Ascending aorta (tissue), 2 donors: ENCODE measurements around the gene ABLIM2. TPM values are rescaled to one million over a fixed set of nuclear protein-coding genes. Genes with fewer than 3 reads are reported as not detected.

ENCODE experiments used
- DNase-seq, 2 donors: peaks; one replicate each; pipeline ENCODE4 v3.0.0-alpha.2; 2019; ENCODE audit warnings: low spot score in 2 of 2
- H3K27ac ChIP-seq, 2 donors: fragments of 200-600 bp; sonication (generic); one replicate each; pipeline ENCODE4 v1.5.1; 2016 to 2017; ENCODE audit warnings: mild to moderate bottlenecking in 1 of 2
- H3K27me3 ChIP-seq: fragments of 200-600 bp; sonication (generic); one replicate; pipeline ENCODE4 v1.5.1; 2017
- H3K36me3 ChIP-seq, 2 donors: fragments of 200-600 bp; sonication (generic); one replicate each; pipeline ENCODE4 v1.5.1; 2016
- H3K4me1 ChIP-seq, 2 donors: fragments of 200-600 bp; sonication (generic); one replicate each; pipeline ENCODE4 v1.5.1; 2016 to 2017; ENCODE audit warnings: mild to moderate bottlenecking in 1 of 2
- H3K4me3 ChIP-seq, 2 donors: fragments of 200-600 bp; sonication (generic); one replicate each; pipeline ENCODE4 v1.5.1; 2016 to 2017; ENCODE audit warnings: mild to moderate bottlenecking in 1 of 2
- H3K9me3 ChIP-seq, 2 donors: fragments of 200-600 bp; sonication (generic); one replicate each; pipeline ENCODE4 v1.5.1; 2016
- intact Hi-C: fragments of 100-400 bp; cut with DNase I; formaldehyde crosslinking; loops from one replicate; pipeline ENCODE4 v1.15.1; 2023
- total RNA-seq: library from RNA; depleted of rRNA; stranded (reverse); fragments of >200 nt; gene quantifications from one replicate; pipeline ENCODE4 v1.1.0, GENCODE V29; 2016
- TF ChIP-seq, protein P1 (sequence below), 3 experiments: fragments of 200-600 bp in 2 of 3; fragments of 450-650 bp in 1 of 3; sonication (generic) in 2 of 3; IDR thresholded peaks; one replicate each; pipeline ENCODE4 v1.5.1; 2016 to 2019; ENCODE audit warnings: antibody characterized with exemption in 3 of 3, mild to moderate bottlenecking in 1 of 3, moderate library complexity in 1 of 3

ABLIM2 gene
- total RNA-seq, 1 donor from 2014 or later: 30.8 TPM

DNA sequence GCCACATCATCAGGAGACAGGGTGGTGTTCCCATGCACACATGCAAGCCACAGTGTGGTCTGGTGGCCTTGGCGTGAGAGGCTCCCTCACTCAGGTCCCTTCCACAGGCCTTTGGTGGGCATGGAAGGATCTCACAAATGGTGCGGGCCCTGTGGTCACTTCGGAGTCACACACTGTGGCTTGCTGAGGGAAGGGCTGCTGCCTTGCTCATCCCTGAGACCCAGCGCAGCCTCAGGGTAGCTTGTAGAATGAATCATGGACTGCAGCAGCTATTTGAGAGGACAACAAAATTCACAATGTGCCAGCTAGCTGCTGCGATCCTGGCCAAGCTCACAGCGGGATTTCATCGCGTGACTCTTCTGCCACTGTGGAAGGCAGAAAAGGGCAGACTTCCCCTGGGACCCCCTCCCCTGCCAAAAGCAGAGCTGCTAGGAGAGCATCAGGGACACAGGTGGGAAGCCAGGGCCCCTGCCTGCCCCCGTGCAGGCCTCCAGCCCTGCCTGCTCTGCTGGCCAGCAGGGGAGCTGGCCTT is 106.4 kb downstream of the ABLIM2 start:
- no peak for DNase-seq
- Histone ChIP-seq H3K4me1 (peaks cover 0 to 7% of the 10 kb centered on the region in 2 donors), H3K9me3 (peaks cover 0 to 7% of the 10 kb centered on the region in 2 donors), H3K27me3 (no peaks in the 10 kb centered on the region), H3K36me3 (peaks cover 2 to 18% of the 10 kb centered on the region in 2 donors), H3K27ac (no peak overlapping the region), H3K4me3 (no peak overlapping the region)
- intact Hi-C loops: no loop called here
- TF ChIP-seq, protein P1, sequence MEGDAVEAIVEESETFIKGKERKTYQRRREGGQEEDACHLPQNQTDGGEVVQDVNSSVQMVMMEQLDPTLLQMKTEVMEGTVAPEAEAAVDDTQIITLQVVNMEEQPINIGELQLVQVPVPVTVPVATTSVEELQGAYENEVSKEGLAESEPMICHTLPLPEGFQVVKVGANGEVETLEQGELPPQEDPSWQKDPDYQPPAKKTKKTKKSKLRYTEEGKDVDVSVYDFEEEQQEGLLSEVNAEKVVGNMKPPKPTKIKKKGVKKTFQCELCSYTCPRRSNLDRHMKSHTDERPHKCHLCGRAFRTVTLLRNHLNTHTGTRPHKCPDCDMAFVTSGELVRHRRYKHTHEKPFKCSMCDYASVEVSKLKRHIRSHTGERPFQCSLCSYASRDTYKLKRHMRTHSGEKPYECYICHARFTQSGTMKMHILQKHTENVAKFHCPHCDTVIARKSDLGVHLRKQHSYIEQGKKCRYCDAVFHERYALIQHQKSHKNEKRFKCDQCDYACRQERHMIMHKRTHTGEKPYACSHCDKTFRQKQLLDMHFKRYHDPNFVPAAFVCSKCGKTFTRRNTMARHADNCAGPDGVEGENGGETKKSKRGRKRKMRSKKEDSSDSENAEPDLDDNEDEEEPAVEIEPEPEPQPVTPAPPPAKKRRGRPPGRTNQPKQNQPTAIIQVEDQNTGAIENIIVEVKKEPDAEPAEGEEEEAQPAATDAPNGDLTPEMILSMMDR (IDR thresholded peaks at IDR 0.05): no peak

DNA sequence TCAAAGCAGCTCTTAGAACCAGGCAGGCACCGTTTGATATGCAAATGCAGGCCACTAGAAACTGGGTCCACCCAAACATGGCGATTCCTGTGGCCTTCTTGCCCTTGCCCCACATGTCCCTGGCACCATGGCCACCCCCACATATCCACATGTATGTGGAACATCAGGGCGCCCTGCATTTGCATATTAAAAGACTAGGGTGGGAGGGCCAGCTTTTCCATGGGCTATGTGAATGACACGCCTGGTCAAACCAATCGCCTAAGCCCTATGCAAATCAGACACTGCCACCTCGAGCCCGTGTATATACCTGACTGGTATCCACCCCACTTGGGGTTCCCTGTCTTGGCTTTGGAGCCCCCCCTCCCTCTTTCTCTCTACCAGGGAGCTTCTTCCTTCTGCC is 107.0 kb downstream of the ABLIM2 start:
- Histone ChIP-seq H3K4me1 (peaks cover 0 to 7% of the 10 kb centered on the region in 2 donors), H3K36me3 (peaks cover 2 to 18% of the 10 kb centered on the region in 2 donors), H3K4me3 (no peak overlapping the region), H3K27me3 (no peaks in the 10 kb centered on the region), H3K9me3 (peaks cover 0 to 7% of the 10 kb centered on the region in 2 donors), H3K27ac (no peak overlapping the region)
- TF ChIP-seq, protein P1 (IDR thresholded peaks at IDR 0.05): no peak
- intact Hi-C loops: no loop called here
- no peak for DNase-seq

DNA sequence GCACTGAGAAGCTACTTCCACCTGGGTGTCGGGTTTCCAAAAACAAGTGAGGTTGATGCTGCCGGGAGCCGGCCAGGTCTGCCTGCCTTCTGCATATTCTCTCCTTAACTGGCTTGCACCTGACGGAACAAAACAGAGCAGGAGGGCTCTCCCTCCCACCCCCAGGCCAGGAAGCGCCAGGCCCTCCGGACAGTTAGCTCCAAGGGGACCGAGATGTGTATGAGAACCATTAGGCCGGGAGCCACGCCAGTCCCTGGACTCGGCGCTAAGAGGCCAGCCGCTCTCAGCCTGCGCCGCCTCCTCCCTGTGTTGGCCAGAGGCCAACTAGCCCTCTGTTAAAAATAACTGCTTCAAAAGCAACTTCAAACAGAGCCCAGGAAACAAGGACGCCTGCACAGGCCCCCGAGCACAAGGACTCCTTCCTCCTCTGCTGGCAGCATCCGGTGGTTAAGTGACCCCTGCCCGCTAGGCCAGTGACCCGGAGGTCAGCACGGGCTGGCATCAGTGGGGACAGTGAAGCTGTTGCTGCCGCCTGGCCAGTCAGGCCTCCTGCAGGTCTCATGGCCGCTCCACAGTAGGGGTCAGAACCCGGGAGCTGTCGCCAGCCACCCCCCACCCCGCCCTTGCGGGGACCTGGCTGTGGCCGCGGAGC is 107.9 kb downstream of the ABLIM2 start:
- TF ChIP-seq, protein P1 (IDR thresholded peaks at IDR 0.05): no peak
- peak in 1 of 2 donors; percentile 74 for DNase-seq
- Histone ChIP-seq H3K27me3 (no peaks in the 10 kb centered on the region), H3K9me3 (peaks cover 0 to 7% of the 10 kb centered on the region in 2 donors), H3K36me3 (peaks cover 2 to 18% of the 10 kb centered on the region in 2 donors), H3K4me1 (peaks cover 0 to 7% of the 10 kb centered on the region in 2 donors), H3K27ac (peak overlapping the region in 1 of 2 donors; percentile 64), H3K4me3 (peak overlapping the region in 1 of 2 donors; percentile 44)
- intact Hi-C loops: no loop called here

DNA sequence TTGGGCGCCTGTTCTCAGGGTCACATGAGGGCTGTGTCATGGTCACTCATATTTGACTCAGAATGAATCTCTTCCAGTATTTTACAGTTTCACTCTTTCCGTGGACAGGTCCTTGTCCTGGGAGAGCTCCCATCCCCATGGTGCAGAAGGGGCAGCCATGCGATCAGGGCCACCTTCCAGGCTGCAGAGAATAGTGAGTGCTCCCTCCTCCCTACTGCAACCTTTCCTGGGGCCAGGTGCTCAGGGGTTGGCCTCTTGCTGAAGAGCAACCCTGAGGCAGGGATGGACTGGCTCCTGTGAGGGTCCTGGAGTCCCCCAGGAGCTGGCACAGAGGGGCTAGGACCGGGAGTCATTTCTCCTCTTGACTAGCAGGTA is 108.4 kb downstream of the ABLIM2 start:
- Histone ChIP-seq H3K4me3 (no peak overlapping the region), H3K4me1 (peaks cover 0 to 7% of the 10 kb centered on the region in 2 donors), H3K27me3 (no peaks in the 10 kb centered on the region), H3K36me3 (peaks cover 2 to 13% of the 10 kb centered on the region in 2 donors), H3K9me3 (peaks cover 0 to 5% of the 10 kb centered on the region in 2 donors), H3K27ac (no peak overlapping the region)
- intact Hi-C loops: no loop called here
- DNase-seq: no peak
- TF ChIP-seq, protein P1 (IDR thresholded peaks at IDR 0.05): no peak

DNA sequence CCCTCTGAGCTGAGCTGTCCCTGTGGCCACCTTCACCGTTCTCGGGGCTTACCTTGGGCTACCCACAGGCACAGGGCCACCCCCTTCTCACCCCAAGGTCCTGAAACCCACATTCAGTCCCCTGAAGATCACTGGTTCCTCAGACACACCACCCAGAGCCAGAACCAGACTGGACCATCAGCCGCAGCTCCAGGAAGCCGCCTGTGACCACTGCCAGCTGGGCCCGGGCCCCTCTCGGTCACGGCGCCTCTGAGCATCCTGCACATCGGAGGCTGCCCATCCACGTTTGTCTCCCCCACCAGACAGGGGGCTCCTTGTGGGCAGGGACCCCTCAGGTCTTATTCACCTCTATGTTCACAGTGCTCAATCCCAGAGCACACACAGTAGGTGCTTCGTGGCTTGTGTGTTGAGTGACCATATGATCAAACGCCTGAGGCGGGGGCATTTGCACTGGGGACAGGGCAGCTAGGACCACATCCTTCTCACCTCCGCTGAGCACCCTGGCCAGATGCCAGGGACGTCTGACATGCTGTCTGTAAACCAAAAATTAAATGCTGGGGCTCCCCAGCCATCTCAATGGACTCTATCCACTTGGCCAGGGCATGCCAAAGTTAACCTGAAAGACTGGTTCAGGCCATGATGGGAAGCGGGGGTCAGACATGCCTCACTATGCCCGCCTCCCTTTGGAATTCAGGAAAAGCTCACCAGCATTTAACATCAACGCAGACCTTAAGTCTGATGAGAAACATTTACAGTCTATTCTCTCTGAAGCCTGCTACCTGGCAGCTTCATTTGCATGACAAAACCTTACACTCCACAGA is 109.5 kb downstream of the ABLIM2 start:
- H3K4me1 ChIP-seq: peaks cover 0 to 7% of the 10 kb centered on the region in 2 donors
- H3K27ac ChIP-seq: no peak overlapping the region
- DNase-seq: no peak
- intact Hi-C loops: no loop called here
- no peaks in the 10 kb centered on the region for H3K27me3 ChIP-seq
- H3K4me3 ChIP-seq: no peak overlapping the region
- TF ChIP-seq, protein P1 (IDR thresholded peaks at IDR 0.05): no peak
- H3K36me3 ChIP-seq: peaks cover 0 to 4% of the 10 kb centered on the region in 2 donors
- H3K9me3 ChIP-seq: no peaks in the 10 kb centered on the region
